ENCODE results near the gene ATXN3L.

The ATXN3L gene

GRCh38 chrX:13319953-13320352, at the start of gene ATXN3L:
ATXN3L (minus strand) TSS chrX:13320053; CDS start chrX:13319934, 119 bp downstream.
- no peak for DNase-seq

- DNase-seq, result no peak
Observed at GRCh38 chrX:13369256-13370030, 49.6 kb upstream of the ATXN3L start.

- DNase-seq, result no peak
Observed at GRCh38 chrX:13367950-13368349, 48.1 kb upstream of the ATXN3L start.

DNA sequence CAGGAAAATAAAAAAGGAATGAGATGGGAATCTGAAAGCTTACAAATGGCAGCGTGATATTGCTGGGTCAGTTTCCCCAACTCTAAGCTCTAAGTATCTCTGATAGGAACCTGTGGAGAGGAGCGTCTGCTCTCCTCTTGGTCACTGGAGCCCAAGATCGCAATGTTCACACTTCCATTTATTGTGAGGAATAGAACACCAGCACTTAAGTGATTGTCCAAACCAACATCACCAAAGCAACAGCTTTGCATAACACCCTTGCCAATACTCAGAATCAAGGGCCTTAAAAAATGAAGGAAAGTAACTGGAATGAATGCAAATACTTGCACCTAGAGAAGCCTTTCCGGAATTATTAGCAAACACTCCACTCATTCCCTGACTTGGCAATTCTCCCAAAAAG, 46.8 kb upstream of the ATXN3L start:
- DNase-seq, result no peak

DNA sequence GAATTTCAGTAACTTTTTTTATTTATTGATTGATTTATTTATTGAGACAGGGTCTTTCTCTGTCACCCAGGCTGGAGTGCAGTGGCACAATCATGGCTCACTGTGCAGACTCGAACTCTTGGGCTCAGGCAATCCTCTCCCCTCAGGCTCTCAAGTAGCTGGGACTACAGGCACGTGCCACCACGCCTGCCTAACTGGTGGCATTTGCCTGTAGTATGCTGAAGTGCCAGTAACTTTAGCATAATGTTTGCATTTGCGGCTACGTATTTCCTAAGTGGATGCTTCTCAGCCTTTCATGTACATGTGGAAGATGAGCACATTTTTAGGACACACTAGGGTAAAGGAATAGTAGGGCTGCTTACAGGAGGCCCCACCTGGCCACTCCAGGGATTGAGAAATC, 45.3 kb upstream of the ATXN3L start:
- DNase-seq, result no peak

GRCh38 chrX:13364230-13364857, 44.5 kb upstream of the ATXN3L start:
- no peak for DNase-seq

GRCh38 chrX:13360146-13360545, 40.3 kb upstream of the ATXN3L start:
- no peak for DNase-seq

DNA sequence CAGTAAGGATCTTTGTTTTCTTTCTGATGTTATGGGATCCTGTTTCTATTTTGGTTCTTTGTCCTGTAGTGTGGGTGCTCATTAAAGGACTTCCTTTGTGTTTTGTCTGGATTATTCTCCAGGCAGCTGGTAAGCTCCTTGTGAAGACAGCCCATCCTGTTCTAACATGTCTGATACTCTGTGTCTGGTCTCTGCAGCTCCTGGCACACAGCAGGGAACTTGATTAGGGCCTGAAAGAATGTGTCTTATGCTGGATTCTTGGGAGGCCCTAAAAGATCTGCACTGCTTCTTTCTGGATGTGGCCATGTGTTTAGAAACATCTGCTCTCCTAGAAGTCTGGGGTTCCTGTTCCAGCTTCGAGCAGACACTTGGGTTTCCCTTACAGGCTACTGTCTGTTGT, 38.1 kb upstream of the ATXN3L start:
- DNase-seq, result no peak

GRCh38 chrX:13346646-13347045, 26.8 kb upstream of the ATXN3L start:
- DNase-seq, result no peak

GRCh38 chrX:13345438-13345837, 25.6 kb upstream of the ATXN3L start:
- no peak for DNase-seq

- DNase-seq, result no peak
Observed at GRCh38 chrX:13345037-13345436, 25.2 kb upstream of the ATXN3L start.

- no peak for DNase-seq
Observed at GRCh38 chrX:13341491-13342101, 21.7 kb upstream of the ATXN3L start.

- DNase-seq, result no peak
Observed at GRCh38 chrX:13340182-13340791, 20.4 kb upstream of the ATXN3L start.

GRCh38 chrX:13339607-13340006, 19.8 kb upstream of the ATXN3L start:
- DNase-seq, result no peak

GRCh38 chrX:13338996-13339515, 19.2 kb upstream of the ATXN3L start:
- DNase-seq, result no peak

GRCh38 chrX:13334491-13334890, 14.6 kb upstream of the ATXN3L start:
- DNase-seq, result no peak

DNA sequence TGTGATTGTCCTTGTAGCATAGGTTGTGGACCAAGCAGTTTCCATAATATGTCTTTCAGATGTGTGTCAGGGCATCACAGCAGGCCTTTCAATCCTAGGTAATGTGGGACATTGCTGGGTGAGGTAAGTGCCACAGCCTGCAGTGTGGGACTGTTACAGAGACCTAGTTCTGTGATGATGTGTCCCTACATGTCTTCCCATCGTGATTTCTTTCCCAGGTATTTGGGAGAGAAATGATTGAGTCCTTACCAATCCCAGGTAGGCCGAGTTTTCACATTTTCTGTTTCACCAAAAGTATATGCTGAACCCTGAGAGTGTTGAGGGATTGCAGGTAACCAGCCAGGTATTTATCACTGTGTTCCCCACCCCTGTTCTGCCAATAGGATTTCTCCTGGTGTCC, 10.6 kb upstream of the ATXN3L start:
- DNase-seq, result no peak

- no peak for DNase-seq
Observed at GRCh38 chrX:13327666-13328065, 7.8 kb upstream of the ATXN3L start.

GRCh38 chrX:13323241-13323640, 3.4 kb upstream of the ATXN3L start:
- no peak for DNase-seq

DNA sequence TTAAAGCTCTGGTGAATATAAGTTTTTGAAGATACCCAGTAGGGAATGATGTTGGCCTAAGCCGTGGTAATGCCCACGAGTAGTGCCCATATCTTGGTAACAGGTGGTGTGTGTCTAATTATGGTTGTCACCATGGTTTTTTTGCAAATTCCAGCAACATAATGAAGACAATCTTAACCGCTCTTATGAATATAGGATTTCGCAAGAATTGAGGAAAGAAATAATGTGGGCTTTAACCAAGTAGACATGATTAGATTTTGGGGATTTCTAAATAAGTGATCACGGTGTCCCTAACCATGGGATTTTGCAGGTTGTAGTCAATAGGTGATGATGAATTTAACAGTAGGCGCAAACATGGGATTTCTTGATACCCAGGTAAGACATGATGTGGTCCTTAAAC, 2.5 kb downstream of the ATXN3L start:
- DNase-seq, result no peak

GRCh38 chrX:13311560-13311959, 8.3 kb downstream of the ATXN3L start:
- no peak for DNase-seq

- DNase-seq, result no peak
Observed at GRCh38 chrX:13309631-13310030, 10.2 kb downstream of the ATXN3L start.

DNA sequence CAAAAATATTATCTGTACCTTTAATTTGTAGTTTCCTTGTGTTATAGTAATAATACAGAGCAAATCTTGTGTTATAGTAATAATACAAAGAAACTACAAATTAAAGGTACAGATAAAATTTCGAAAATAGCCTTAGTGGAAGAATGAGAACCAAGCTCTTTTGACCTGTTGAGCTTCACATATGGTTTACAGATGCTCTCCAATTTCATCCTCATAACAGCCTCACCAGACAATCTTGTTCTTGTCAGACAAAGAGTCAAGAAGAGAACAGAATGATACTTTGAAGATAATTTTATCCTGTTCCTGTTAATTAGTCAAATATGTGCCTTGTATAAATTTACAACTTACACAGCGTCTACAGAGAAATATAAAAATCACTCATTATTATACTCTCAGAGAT, 12.8 kb downstream of the ATXN3L start:
- no peak for DNase-seq

- no peak for DNase-seq
Observed at GRCh38 chrX:13305108-13305507, 14.7 kb downstream of the ATXN3L start.

Measured in DMS79 (cell line).